ENCODE data around the gene DACT3.
A peak's percentile ranks its signal among the peaks of the same experiment; 100 is the strongest.

DACT3 gene

DNA sequence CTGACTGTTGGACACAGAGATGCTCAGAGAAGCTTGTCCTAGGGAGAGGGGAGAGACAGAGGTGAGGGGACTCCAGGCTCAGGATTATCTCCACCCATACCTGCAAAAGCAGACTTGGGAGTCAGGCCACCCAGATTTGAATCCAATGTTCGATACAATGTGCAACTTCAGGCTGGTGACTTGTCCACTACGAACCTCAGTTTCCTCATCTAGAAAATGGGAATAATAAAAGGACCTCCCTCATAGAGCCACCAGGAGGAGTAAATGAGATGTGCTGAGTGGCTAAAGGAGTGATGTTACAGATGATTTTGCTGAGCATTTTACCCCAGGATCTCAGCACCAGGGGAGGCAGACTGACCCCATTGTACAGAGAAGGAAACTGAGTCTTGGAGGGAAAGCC is 31.0 kb upstream of the DACT3 start:
- H3K36me3 ChIP-seq = peaks cover 100% of the 10 kb centered on the region
- H3K9me3 ChIP-seq = no peaks in the 10 kb centered on the region
- H3K4me1 ChIP-seq (ENCODE audit: control insufficient read depth in 1 of 2, insufficient read depth in 1 of 2, low read depth in 1 of 2, low read length in 1 of 2) = no peaks in the 10 kb centered on the region
- no peak overlapping the region for H3K4me3 ChIP-seq (ENCODE audit: low read depth in 1 of 2, low read length in 1 of 2)
- H3K27ac ChIP-seq = no peak overlapping the region
- no peaks in the 10 kb centered on the region for H3K27me3 ChIP-seq
- TF ChIP-seq, protein P1, sequence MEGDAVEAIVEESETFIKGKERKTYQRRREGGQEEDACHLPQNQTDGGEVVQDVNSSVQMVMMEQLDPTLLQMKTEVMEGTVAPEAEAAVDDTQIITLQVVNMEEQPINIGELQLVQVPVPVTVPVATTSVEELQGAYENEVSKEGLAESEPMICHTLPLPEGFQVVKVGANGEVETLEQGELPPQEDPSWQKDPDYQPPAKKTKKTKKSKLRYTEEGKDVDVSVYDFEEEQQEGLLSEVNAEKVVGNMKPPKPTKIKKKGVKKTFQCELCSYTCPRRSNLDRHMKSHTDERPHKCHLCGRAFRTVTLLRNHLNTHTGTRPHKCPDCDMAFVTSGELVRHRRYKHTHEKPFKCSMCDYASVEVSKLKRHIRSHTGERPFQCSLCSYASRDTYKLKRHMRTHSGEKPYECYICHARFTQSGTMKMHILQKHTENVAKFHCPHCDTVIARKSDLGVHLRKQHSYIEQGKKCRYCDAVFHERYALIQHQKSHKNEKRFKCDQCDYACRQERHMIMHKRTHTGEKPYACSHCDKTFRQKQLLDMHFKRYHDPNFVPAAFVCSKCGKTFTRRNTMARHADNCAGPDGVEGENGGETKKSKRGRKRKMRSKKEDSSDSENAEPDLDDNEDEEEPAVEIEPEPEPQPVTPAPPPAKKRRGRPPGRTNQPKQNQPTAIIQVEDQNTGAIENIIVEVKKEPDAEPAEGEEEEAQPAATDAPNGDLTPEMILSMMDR (IDR thresholded peaks at IDR 0.05) = no peak

DNA sequence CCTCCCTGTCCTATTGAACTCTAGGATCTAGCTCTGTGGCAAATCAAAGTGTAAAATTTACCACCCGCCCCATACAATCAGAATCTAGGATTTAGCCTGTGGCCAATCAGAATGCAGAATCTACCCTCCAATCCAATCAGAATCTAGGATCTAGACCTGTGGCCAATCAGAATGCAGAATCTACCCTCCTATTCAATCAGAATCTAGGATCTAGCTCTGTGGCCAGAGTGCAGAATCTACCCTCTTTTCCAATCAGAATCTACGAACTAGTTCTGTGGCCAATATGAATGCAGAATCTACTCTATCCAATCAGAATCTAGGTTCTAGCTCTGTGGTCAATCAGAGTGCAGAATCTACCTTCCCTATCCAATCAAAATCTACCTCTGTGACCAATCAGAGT is 30.1 kb upstream of the DACT3 start:
- Histone ChIP-seq H3K4me3 (ENCODE audit: low read depth in 1 of 2, low read length in 1 of 2) (no peak overlapping the region), H3K27ac (no peak overlapping the region), H3K4me1 (ENCODE audit: control insufficient read depth in 1 of 2, insufficient read depth in 1 of 2, low read depth in 1 of 2, low read length in 1 of 2) (no peaks in the 10 kb centered on the region), H3K27me3 (no peaks in the 10 kb centered on the region), H3K36me3 (peaks cover 100% of the 10 kb centered on the region), H3K9me3 (no peaks in the 10 kb centered on the region)
- TF ChIP-seq, protein P1 (IDR thresholded peaks at IDR 0.05) = no peak

DNA sequence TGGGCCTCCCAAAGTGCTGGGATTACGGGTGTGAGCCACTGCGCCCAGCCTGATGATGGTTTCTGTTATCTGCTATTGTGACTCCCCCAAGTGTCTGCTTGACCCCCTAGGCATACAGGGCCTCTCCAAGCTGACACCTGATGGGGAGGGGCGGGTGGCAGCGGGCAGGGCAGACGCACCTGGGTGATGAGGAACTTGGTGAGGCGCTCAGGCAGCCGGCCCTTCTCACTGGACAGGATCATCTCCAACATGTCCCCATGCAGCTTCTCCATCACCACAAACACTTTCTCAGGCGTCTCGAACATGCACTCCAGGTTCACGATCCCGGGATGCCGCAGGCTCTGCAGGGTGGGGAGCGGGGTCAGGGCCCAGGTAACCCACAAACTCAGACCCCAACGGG is 28.4 kb upstream of the DACT3 start:
- Histone ChIP-seq H3K4me1 (ENCODE audit: control insufficient read depth in 1 of 2, insufficient read depth in 1 of 2, low read depth in 1 of 2, low read length in 1 of 2) (no peaks in the 10 kb centered on the region), H3K27me3 (no peaks in the 10 kb centered on the region), H3K9me3 (no peaks in the 10 kb centered on the region), H3K27ac (no peak overlapping the region), H3K4me3 (ENCODE audit: low read depth in 1 of 2, low read length in 1 of 2) (no peak overlapping the region), H3K36me3 (peaks cover 100% of the 10 kb centered on the region)
- TF ChIP-seq, protein P1 (IDR thresholded peaks at IDR 0.05) = no peak

DNA sequence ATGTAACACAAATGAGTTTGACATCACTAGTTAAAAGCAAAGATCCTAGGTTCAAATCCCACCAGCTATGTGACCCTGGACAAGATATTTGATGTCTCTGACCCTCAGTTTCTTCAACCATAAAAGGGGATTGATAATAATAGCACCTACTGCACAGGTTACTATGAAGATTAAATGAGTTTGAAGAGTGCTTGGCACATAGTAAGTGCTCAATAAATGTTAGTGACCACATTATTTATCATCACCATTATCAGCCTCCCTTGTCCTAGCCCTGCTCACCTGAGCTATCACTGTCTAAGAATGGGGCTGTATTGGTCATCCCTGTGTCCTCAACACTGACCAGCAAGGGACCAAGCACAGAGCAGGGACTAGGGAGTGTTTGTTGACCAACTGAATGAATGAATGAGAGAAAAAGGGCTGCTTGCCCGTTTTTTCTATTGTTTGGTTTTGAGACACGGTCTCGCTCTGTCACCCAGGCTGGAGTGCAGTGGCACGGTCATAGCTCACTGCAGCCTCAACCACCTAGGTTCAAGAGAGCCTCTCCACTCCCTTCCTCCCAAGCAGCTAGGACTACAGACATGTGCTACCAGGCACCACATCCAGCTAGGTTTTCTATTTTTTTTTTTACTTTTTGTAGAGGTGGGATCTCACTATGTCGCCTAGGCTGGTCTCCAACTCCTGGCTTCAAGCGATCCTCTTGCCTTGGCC is 26.6 kb upstream of the DACT3 start:
- H3K4me3 ChIP-seq (ENCODE audit: low read depth in 1 of 2, low read length in 1 of 2) = no peak overlapping the region
- no peaks in the 10 kb centered on the region for H3K9me3 ChIP-seq
- peak overlapping the region; percentile 10 for H3K27ac ChIP-seq
- no peaks in the 10 kb centered on the region for H3K4me1 ChIP-seq (ENCODE audit: control insufficient read depth in 1 of 2, insufficient read depth in 1 of 2, low read depth in 1 of 2, low read length in 1 of 2)
- H3K27me3 ChIP-seq = no peaks in the 10 kb centered on the region
- peaks cover 100% of the 10 kb centered on the region for H3K36me3 ChIP-seq
- TF ChIP-seq, protein P1 (IDR thresholded peaks at IDR 0.05) = no peak

DNA sequence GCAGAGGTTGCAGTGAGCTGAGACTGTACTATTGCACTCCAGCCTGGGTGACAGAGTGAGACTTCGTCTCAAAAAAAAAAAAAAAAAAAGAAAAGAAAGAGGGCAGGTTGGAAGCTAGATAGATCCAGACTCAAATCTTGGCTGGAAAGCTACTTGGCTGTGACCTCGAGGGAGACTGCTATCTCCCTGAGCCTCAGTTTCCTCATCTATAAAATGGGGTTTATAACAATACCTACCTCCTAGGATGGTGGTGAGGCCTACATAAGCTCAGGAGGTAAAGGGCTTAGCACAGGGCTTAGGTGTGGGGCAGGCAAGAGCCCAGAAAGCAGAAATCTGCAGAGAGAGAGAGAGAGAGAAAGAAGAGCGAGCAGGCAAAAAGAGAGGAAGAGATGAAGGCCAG is 24.2 kb upstream of the DACT3 start:
- Histone ChIP-seq H3K36me3 (peaks cover 100% of the 10 kb centered on the region), H3K27me3 (no peaks in the 10 kb centered on the region), H3K4me1 (ENCODE audit: control insufficient read depth in 1 of 2, insufficient read depth in 1 of 2, low read depth in 1 of 2, low read length in 1 of 2) (no peaks in the 10 kb centered on the region), H3K27ac (no peak overlapping the region), H3K9me3 (no peaks in the 10 kb centered on the region), H3K4me3 (ENCODE audit: low read depth in 1 of 2, low read length in 1 of 2) (no peak overlapping the region)
- TF ChIP-seq, protein P1 (IDR thresholded peaks at IDR 0.05) = no peak

Data from neutrophil (primary cell).